GM20431 (cell line): ENCODE measurements around the gene RHEBL1.

Experiments used
- in situ Hi-C: fragments of 300-500 bp; cut with MseI, MboI; formaldehyde crosslinking; loops from one replicate; pipeline ENCODE4 v1.15.0; 2020; ENCODE audit warnings: low sequenced_read_pairs; ENCODE audit not compliant: unreplicated experiment

RHEBL1 gene

DNA sequence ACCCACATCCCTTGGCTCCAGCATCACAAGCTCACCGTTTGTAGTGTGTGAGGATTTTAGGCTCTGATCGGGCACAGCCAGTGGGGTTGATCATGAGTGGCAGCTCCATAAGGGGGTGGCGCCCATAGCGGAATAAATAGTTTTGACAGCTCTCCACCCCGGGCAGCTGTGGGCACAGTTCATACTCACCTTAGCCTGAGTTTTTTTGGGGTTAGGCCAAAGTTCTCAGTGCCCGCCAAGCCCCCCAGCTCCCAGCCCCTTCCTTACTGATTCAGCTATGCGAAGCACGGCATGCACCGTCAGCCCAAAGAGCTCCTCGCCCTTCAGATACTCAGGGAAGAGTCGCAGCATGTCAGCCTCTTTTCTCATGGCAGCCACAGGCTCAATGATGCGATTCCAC lies 45.2 kb downstream of the RHEBL1 start:
- in situ Hi-C loops, result no loop called here

DNA sequence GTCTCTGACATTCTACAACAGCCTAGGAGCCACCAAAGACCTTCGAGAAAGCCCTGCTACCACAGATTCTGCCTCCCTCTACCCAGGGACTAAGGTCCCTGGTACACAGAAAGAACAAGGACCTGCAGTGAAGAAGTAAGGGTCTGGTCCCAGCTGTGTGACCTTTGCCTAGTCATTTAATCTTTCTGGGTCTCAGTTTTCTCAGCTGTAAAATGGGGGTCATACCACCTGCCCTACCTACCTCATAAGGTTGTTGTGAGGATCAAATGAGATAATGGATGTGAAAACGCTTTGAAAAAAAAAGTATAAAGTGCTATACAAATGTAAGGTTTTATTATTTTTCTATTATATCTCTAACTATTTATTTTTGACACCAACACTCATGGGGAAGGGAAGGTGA lies 46.0 kb downstream of the RHEBL1 start:
- in situ Hi-C loops, result no loop called here

DNA sequence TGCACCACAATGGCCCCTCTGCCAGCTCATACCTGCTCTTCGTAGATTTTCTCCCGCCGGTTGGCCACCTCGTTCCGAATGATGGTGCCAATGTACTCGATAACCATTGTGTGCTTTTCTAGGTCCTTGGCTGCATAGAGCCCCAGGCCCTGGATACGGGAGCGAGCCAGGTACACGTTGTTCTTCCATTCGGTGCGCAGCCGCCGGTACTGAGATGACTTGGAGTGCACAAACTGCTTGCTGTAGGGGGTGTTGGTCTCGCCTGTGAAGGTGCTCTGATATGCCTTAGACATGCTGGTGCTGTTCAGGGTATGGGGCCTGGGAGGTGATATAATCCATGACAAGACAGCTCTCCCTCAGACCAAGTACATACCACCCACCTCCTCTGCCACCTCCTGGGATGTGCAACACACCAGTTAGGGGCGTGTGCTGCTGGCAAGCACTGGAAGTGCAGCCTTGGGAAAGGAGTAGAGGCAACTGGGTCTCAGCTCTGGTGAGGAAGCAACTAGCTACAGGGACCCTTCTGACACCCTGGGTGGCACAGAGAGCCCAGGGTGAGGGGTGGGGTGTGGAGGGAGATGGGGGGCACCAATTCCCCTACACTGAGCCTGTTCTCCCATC lies 47.1 kb downstream of the RHEBL1 start:
- in situ Hi-C loops, result no loop called here

DNA sequence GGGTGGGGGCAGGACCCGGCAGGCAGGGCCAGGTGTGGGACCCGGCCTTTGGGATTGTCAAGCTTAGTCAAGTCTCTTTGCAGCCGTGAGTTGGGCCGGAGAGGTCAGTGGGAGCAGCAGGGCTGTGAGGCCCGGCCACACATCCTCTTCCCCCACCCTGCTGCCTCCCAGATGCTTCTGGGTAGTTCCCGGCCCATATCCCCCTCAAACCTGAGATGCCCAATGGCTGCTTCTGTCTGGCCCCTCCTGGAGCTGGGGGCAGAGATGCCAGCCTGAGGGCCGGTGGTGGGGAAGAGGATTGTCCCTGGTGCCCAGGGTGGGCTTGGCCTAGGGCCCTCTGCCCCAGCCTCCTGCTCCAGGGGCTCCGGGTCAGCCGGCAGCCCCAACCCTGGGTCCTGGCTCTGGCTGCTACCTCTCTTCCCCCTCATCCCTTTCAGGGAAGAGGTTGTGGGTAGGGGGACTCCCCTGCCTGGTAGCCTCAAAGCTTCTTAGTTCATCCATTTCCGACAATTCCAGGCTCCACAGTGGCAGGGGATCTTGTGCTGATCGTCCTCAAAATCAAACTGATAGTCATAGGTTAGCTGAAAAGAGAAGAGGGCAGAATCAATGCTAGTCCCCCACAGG lies 48.4 kb downstream of the RHEBL1 start:
- in situ Hi-C loops, result no loop called here

DNA sequence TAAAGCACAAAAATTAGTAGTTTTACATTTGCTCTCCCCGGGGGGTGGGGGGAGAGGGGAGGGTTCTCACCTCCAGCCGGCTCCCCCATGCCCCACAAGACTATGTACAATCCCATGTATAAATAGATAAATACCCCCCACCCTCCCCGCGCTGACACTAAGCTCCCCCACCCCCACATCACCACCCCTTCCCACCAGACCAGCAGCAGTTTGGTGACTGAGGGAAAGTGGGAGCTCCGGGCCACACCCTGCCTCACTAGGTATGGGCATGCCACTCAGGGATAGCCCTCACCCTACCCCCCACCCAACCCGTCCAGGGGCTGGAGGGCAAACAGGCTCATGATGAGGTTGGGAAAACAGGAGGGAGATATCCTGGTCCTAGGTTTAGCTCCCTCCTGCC lies 49.3 kb downstream of the RHEBL1 start:
- in situ Hi-C loops, result no loop called here

DNA sequence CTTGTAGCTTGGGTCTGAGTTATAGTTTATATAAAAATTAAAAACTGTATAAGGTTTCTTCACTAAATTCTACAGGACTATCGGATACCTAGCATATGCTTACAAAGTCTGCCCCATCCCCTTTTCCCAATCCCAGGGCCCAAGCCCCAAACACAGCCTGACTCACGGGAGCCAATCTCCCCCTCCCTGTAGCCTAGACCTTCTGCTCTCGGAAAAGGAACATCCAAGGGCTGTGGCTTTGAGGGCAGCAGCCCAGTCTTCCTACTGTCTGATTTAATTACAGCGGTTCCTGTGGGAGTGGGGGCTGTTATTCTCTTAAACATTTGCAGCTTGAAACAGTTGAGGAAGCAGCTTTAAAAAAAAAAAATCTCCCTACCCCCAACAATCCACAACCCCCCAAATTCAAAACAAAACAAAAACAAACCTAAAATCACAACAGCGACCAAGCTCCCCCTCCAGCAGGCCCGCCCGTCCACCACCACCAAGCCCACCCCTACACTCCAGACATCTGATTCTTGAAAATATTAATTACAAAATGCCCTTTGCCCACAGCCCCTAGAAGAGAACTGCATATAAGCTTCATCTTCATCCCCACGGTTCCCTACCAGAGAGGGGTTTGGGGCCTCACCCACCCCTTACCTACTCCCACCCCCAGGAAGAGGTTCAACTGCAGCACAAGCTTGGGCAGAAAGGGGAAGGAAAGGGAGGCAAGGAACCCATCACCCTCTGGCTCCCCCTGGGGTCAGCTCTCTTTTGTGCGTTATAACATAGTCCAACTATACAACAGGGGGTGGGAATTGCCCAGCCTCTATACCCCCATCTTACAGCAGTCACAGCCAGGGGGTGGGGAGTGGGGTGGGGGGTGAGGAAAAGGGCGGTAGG lies 50.1 kb downstream of the RHEBL1 start:
- in situ Hi-C loops, result no loop called here

DNA sequence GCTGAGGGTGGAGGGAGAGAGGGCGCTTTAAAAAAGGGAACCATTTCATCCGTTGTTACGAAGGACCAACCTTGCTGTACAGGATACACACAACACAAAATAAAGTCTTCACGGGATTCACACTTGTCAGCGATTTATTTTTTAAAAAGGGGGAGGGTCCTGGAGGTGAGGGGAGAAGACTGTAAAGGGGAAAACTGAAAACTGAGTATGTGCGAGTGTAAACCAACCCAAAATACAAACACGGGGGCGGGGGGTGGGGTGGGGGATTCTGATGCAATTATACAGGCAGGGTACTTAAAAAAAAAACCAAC lies 50.7 kb downstream of the RHEBL1 start:
- in situ Hi-C loops, result no loop called here

DNA sequence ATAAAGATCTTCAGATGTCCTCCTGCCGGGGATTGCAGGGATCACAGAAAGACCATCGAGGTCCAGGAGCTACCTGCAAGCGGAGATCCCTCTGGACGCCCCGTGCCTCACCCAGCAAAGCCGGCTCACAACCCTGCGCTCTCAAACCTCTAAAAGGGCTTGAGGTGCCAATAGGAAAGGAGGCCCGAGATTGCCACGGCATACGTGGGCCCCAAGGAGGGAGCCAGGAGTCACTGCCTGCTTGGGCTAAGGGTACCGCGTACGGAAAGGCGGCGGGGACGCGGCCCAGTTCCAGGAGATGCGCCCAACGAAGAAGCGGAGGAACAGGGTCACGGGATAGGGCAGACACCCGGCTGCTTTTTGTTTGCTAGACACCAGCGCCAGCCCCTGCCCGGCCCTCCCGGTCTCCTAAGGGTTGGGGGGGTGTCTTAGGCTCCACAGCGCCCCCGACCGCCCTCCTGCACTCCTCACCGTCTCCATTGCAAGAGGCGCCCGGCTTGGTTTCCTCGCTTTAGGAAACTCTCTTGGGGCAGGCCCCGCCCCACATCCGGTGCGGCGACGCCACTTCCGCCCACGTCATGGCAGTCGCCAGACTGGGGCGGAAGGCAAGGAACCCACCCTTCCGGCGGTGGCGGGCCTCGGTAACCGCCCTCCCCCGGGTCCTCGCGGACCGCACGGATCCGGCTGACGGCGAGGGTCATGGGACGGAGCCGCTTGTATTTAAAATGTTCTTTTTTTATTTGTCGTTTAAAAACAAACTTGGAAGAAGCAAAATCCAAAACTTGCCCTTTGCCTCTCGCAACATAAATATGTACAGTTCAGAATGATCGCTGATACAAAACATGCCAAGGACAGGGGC lies 51.3 kb downstream of the RHEBL1 start, which contains the start of gene PRKAG1:
TSS of gene PRKAG1 (minus strand) at position 516 of the 859 bp plus-strand sequence. CDS start at position 480, 36 bp downstream.
- in situ Hi-C loops, result no loop called here

DNA sequence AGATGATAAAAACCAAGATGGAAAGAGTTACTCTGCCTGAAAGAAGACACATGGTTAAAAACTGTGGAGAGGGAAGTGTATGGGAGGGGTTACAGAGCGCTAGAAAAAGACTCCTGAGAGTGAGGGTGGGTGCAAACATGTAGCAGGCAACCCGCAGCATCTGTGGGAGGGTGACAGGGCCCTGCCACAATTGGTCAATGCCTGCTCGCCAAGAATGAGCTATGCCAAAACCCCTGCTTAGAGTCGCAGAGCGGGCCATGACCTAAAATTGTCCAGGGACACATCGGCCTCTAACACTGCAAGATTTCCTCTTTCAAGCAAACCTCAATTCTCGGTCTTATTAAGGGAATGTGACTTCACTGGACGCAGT lies 51.9 kb downstream of the RHEBL1 start:
- in situ Hi-C loops, result no loop called here

DNA sequence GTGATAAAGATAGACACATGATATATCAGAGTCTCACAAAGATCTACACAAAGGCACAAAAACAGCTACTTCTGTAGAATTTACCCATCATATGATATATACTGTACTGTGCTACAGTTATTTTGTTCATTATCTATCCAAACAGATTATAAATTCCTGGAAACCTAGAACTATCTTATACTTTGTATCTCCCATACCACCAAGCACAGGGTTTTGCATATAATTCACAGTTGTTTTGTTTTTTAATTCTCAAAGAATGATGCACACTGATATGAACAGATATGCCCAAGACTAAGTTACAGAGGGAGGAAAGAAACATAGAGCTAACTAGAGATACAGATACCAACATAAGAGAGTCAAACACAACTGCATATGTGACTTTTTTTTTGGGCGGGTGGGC lies 54.6 kb downstream of the RHEBL1 start:
- in situ Hi-C loops, result no loop called here
